ENCODE data around the gene SYT8. TPM values are rescaled to one million over a fixed set of nuclear protein-coding genes. Genes with fewer than 3 reads are reported as not detected.
A peak's percentile ranks its signal among the peaks of the same experiment; 100 is the strongest.

The SYT8 gene
- total RNA-seq, 1 donor from 2014 or later = 0.30 TPM

GRCh38 chr11:1856306-1857005 is 21.7 kb downstream of the SYT8 start:
- ATAC-seq = no peak
- no peak for DNase-seq (ENCODE audit: low spot score)

GRCh38 chr11:1857064-1857463 is 22.3 kb downstream of the SYT8 start:
- DNase-seq (ENCODE audit: low spot score) = no peak
- ATAC-seq = no peak

GRCh38 chr11:1858154-1858553 is 23.4 kb downstream of the SYT8 start:
- no peak for DNase-seq (ENCODE audit: low spot score)

GRCh38 chr11:1858576-1858975 is 23.8 kb downstream of the SYT8 start:
- ATAC-seq (no peak), DNase-seq (ENCODE audit: low spot score) (no peak)

More at GRCh38 chr11:1858154-1858553, 23.4 kb downstream of the SYT8 start:
- ATAC-seq = peak; percentile 32

GRCh38 chr11:1859004-1859403 is 24.2 kb downstream of the SYT8 start:
- no peak for ATAC-seq
- no peak for DNase-seq (ENCODE audit: low spot score)

- DNase-seq (ENCODE audit: low spot score) (no peak), ATAC-seq (no peak)
Measured at GRCh38 chr11:1860108-1860507, 25.3 kb downstream of the SYT8 start.

GRCh38 chr11:1861435-1862411 is 26.9 kb downstream of the SYT8 start:
- DNase-seq (ENCODE audit: low spot score) (no peak), ATAC-seq (no peak)

GRCh38 chr11:1862588-1863351 is 28.0 kb downstream of the SYT8 start:
- no peak for ATAC-seq
- no peak for DNase-seq (ENCODE audit: low spot score)

- ATAC-seq = peak; percentile 76
- DNase-seq (ENCODE audit: low spot score) = no peak
Measured at GRCh38 chr11:1863352-1864216, 28.8 kb downstream of the SYT8 start.

- no peak for ATAC-seq
- DNase-seq (ENCODE audit: low spot score) = no peak
Measured at GRCh38 chr11:1864231-1864630, 29.4 kb downstream of the SYT8 start.

- DNase-seq (ENCODE audit: low spot score) (no peak), ATAC-seq (peak; percentile 8)
Measured at GRCh38 chr11:1864831-1865665, 30.3 kb downstream of the SYT8 start.

GRCh38 chr11:1866226-1866625 is 31.4 kb downstream of the SYT8 start:
- ATAC-seq (no peak), DNase-seq (ENCODE audit: low spot score) (no peak)

GRCh38 chr11:1866776-1867175 is 32.0 kb downstream of the SYT8 start:
- DNase-seq (ENCODE audit: low spot score) (no peak), ATAC-seq (no peak)

- ATAC-seq = no peak
- no peak for DNase-seq (ENCODE audit: low spot score)
Measured at GRCh38 chr11:1867381-1867780, 32.6 kb downstream of the SYT8 start.

- DNase-seq (ENCODE audit: low spot score) = no peak
- no peak for ATAC-seq
Measured at GRCh38 chr11:1868056-1868635, 33.4 kb downstream of the SYT8 start.

GRCh38 chr11:1868636-1869291 is 34.0 kb downstream of the SYT8 start:
- no peak for DNase-seq (ENCODE audit: low spot score)

GRCh38 chr11:1869427-1870325 is 34.9 kb downstream of the SYT8 start:
- peak; percentile 32 for ATAC-seq
- no peak for DNase-seq (ENCODE audit: low spot score)

More at GRCh38 chr11:1868636-1869291, 34.0 kb downstream of the SYT8 start:
- ATAC-seq = no peak
